Tongue (tissue), 3 donors: ENCODE measurements around the gene FASTKD2. TPM values are rescaled to one million over a fixed set of nuclear protein-coding genes. Genes with fewer than 3 reads are reported as not detected.

Source experiments
- DNase-seq: peaks from one replicate; pipeline ENCODE4 v3.0.0-alpha.2; 2015
- small RNA-seq: library from RNA; depleted of rRNA; stranded (forward); fragments of <200 nt; gene quantifications from one replicate; pipeline ENCODE3, GENCODE V24; 2014; ENCODE audit warnings: low replicate concordance
- total RNA-seq: library from RNA; depleted of rRNA; stranded (reverse); fragments of >200 nt; gene quantifications from one replicate; pipeline ENCODE4 v1.2.3, GENCODE V29; 2014

The FASTKD2 gene
- total RNA-seq, 1 donor from 2014 or later, result 51.6 TPM

GRCh38 chr2:206838690-206839089 lies 73.3 kb downstream of the FASTKD2 start:
- DNase-seq, result no peak

- no peak for DNase-seq
Measured at GRCh38 chr2:206840999-206841398, 75.6 kb downstream of the FASTKD2 start.

Small RNA genes lying within 50 kb of the gene (small RNA-seq; reads per million reads assigned to genes)
- gene MIR3130-2, result not detected

Other genes starting within 250 kb of the FASTKD2 start
- gene FAM237A, start 123.1 kb upstream of the FASTKD2 start, total RNA-seq, result not detected
- gene DYTN, start 47.2 kb upstream of the FASTKD2 start, total RNA-seq, result not detected
- 0.21 TPM for gene MDH1B, start 278 bp upstream of the FASTKD2 start, total RNA-seq
- gene CPO, start 173.9 kb downstream of the FASTKD2 start, total RNA-seq, result 1.6 TPM